HepG2 (cell line): ENCODE results near the gene RNPEPL1. TPM values are rescaled to one million over a fixed set of nuclear protein-coding genes. Genes with fewer than 3 reads are reported as not detected.

Experiments used
- ATAD3A ChIP-seq: sonication (generic); formaldehyde crosslinking; IDR thresholded peaks from 2 replicates; pipeline ENCODE4 v1.4.0; 2020; ENCODE audit warnings: missing genetic modification reagents
- ATF7-NPFF ChIP-seq: sonication (generic); formaldehyde crosslinking; IDR thresholded peaks from 2 replicates; pipeline ENCODE4 v1.8.1; 2023; ENCODE audit warnings: mild to moderate bottlenecking, low read depth, missing genetic modification reagents, moderate library complexity
- DNMT1 ChIP-seq: sonication (generic); formaldehyde crosslinking; IDR thresholded peaks from 2 replicates; pipeline ENCODE4 v1.5.1; 2020; ENCODE audit warnings: mild to moderate bottlenecking, missing genetic modification reagents
- EHMT2 ChIP-seq: fragments of 200-600 bp; sonication (generic); IDR thresholded peaks from 2 replicates; pipeline ENCODE4 v1.7.0; 2017; ENCODE audit warnings: antibody characterized with exemption, low read depth, low read length, borderline replicate concordance
- HMG20B ChIP-seq: conservative IDR thresholded peaks from 2 replicates; pipeline ENCODE4 v1.6.1; 2016; ENCODE audit warnings: missing genetic modification reagents, missing compliant biosample characterization
- HMGA1 ChIP-seq: sonication (generic); formaldehyde crosslinking; conservative IDR thresholded peaks from 2 replicates; pipeline ENCODE4 v1.4.0; 2020; ENCODE audit warnings: missing genetic modification reagents
- ISL2 ChIP-seq: sonication (generic); formaldehyde crosslinking; IDR thresholded peaks from 2 replicates; pipeline ENCODE4 v1.5.0; 2020; ENCODE audit warnings: missing genetic modification reagents
- NR0B2 ChIP-seq: sonication (generic); formaldehyde crosslinking; IDR thresholded peaks from 2 replicates; pipeline ENCODE4 v1.4.0; 2020; ENCODE audit warnings: mild to moderate bottlenecking, missing genetic modification reagents
- PAX8 ChIP-seq: sonication (generic); formaldehyde crosslinking; IDR thresholded peaks from 2 replicates; pipeline ENCODE4 v1.8.0; 2022; ENCODE audit warnings: mild to moderate bottlenecking, missing genetic modification reagents, borderline replicate concordance
- PPARG ChIP-seq: conservative IDR thresholded peaks from 2 replicates; pipeline ENCODE4 v1.6.1; 2016; ENCODE audit warnings: missing biosample characterization, missing genetic modification reagents
- RAD21 ChIP-seq: fragments of 450-650 bp; formaldehyde crosslinking; IDR thresholded peaks from 2 replicates; pipeline ENCODE4 v1.5.0; 2020; ENCODE audit warnings: mild to moderate bottlenecking
- SETDB1 ChIP-seq: sonication (generic); formaldehyde crosslinking; IDR thresholded peaks from 2 replicates; pipeline ENCODE4 v1.5.1; 2020; ENCODE audit warnings: missing genetic modification reagents, mild to moderate bottlenecking, borderline replicate concordance
- THAP7 ChIP-seq: sonication (generic); formaldehyde crosslinking; IDR thresholded peaks from 2 replicates; pipeline ENCODE4 v1.8.1; 2023; ENCODE audit warnings: mild to moderate bottlenecking, missing genetic modification reagents
- ZFP62 ChIP-seq: sonication (generic); formaldehyde crosslinking; IDR thresholded peaks from 2 replicates; pipeline ENCODE4 v1.4.0; 2020; ENCODE audit warnings: missing genetic modification reagents
- ZFX ChIP-seq: sonication (generic); formaldehyde crosslinking; IDR thresholded peaks from 2 replicates; pipeline ENCODE4 v1.4.0; 2020; ENCODE audit warnings: mild to moderate bottlenecking, low read depth, missing genetic modification reagents, moderate library complexity
- ZNF20 ChIP-seq: sonication (generic); formaldehyde crosslinking; IDR thresholded peaks from 2 replicates; pipeline ENCODE4 v1.4.0; 2020; ENCODE audit warnings: mild to moderate bottlenecking, moderate library complexity, missing genetic modification reagents
- ZNF354B ChIP-seq: sonication (generic); formaldehyde crosslinking; IDR thresholded peaks from 2 replicates; pipeline ENCODE4 v1.8.0; 2022; ENCODE audit warnings: mild to moderate bottlenecking, missing genetic modification reagents
- ZNF646 ChIP-seq: sonication (generic); formaldehyde crosslinking; IDR thresholded peaks from 2 replicates; pipeline ENCODE4 v1.9.0; 2021; ENCODE audit warnings: mild to moderate bottlenecking, missing genetic modification reagents
- ZSCAN29 ChIP-seq: sonication (generic); formaldehyde crosslinking; conservative IDR thresholded peaks from 2 replicates; pipeline ENCODE4 v1.4.0; 2020; ENCODE audit warnings: mild to moderate bottlenecking, missing genetic modification reagents
- ZUFSP ChIP-seq: sonication (generic); formaldehyde crosslinking; IDR thresholded peaks from 2 replicates; pipeline ENCODE4 v1.9.0; 2021; ENCODE audit warnings: missing genetic modification reagents, mild to moderate bottlenecking, borderline replicate concordance
- polyA plus RNA-seq, 8 experiments: library from polyadenylated mRNA; depleted of rRNA in 3 of 8; stranded (reverse) in 7 of 8; unstranded in 1 of 8; fragments of >200 nt; fragmentation: Illumina TruSeq in 4 of 8; extraction: Trizol in 4 of 8; gene quantifications; 2 replicates each; pipeline versions ENCODE4 v1.2.1 to v1.2.3, GENCODE V29; 2011 to 2016; ENCODE audit warnings: low read depth in 4 of 8, missing spikeins in 1 of 8, mixed read lengths in 1 of 8; ENCODE audit not compliant: insufficient read depth in 1 of 8
- total RNA-seq, 5 experiments: library from RNA; depleted of rRNA; stranded (reverse); fragments of >200 nt; fragmentation: Illumina TruSeq; extraction: Trizol; gene quantifications; 2 replicates each; pipeline ENCODE4 v1.2.3, GENCODE V29; 2016; ENCODE audit warnings: low read depth in 1 of 5

The RNPEPL1 gene
- total and polyA plus RNA-seq, 2 of the 13 experiments (the other 11 are each of a cell fraction or from before 2014, with no cell fraction given) = 13.0 to 18.0 TPM

- no peak for TF ChIP-seq EHMT2
- no peak for TF ChIP-seq HMGA1 (CRISPR knock-in tag)
- TF ChIP-seq ZFP62 (CRISPR knock-in tag) = no peak
- peak; percentile 78 for TF ChIP-seq ZFX
- TF ChIP-seq SETDB1 (CRISPR knock-in tag) = no peak
- TF ChIP-seq ZNF646 (CRISPR knock-in tag) = no peak
- no peak for TF ChIP-seq THAP7
- no peak for TF ChIP-seq RAD21 (CRISPR knock-in tag)
- TF ChIP-seq ISL2 = peak; percentile 15; the same call in 1 of the 2 replicates
- TF ChIP-seq ZNF354B = no peak
- no peak for TF ChIP-seq ZUFSP (CRISPR knock-in tag)
- TF ChIP-seq NR0B2 (CRISPR knock-in tag) = no peak
- no peak; the same call in 1 of the 2 replicates for TF ChIP-seq HMG20B (CRISPR knock-in tag)
- no peak for TF ChIP-seq ATAD3A (CRISPR knock-in tag)
- TF ChIP-seq ZSCAN29 = 0 out of 2 replicates have a peak, but pooled peaks have one; percentile 11
- no peak; the same call in 1 of the 2 replicates for TF ChIP-seq DNMT1 (CRISPR knock-in tag)
- no peak for TF ChIP-seq PAX8 (CRISPR knock-in tag)
- no peak; the same call in none of the 2 replicates for TF ChIP-seq PPARG
- no peak; the same call in 1 of the 2 replicates for TF ChIP-seq ATF7-NPFF
- TF ChIP-seq ZNF20 (CRISPR knock-in tag) = no peak
Observed at GRCh38 chr2:240565333-240566202, 2.7 kb upstream of the RNPEPL1 start (continued).
